AG04449 (cell line): ENCODE data around the gene SCGN.

ENCODE experiments used
- CTCF ChIA-PET: fragments of 350-600 bp; formaldehyde crosslinking; extraction: SDS; loops from one replicate; lab custom pipeline; 2021; ENCODE audit warnings: antibody characterized with exemption; lab: Yijun Ruan, JAX
- POLR2A ChIA-PET: fragments of 400-600, 350-600 bp; formaldehyde crosslinking; extraction: SDS; loops from one replicate; lab custom pipeline; 2020; ENCODE audit warnings: antibody characterized with exemption, inconsistent platforms; lab: Yijun Ruan, JAX
- DNase-seq: peaks from one replicate; pipeline ENCODE4 v3.0.0-alpha.2; 2010; ENCODE audit warnings: low read depth, low spot score
- H3K4me3 ChIP-seq: 2 replicates; pipeline ENCODE4 v1.5.1; 2011; ENCODE audit warnings: low read depth, mild to moderate bottlenecking, control low read depth, low read length
- CTCF ChIP-seq: IDR thresholded peaks from one replicate; pipeline ENCODE4 v1.5.1; 2011; ENCODE audit warnings: mild to moderate bottlenecking, moderate library complexity, low read length, control low read depth, inconsistent platforms; ENCODE audit not compliant: insufficient read depth; ENCODE audit errors: missing control alignments

Gene SCGN

GRCh38 chr6:25635886-25636317 lies 16.1 kb upstream of the SCGN start:
- no peak for DNase-seq
- no peak overlapping the region for H3K4me3 ChIP-seq

GRCh38 chr6:25637211-25637610 lies 14.8 kb upstream of the SCGN start:
- no peak for TF ChIP-seq CTCF
- POLR2A ChIA-PET, result no interaction called here
- no peak overlapping the region for H3K4me3 ChIP-seq
- CTCF ChIA-PET, result no interaction called here
- no peak for DNase-seq

More at GRCh38 chr6:25635886-25636317, 16.1 kb upstream of the SCGN start:
- CTCF ChIA-PET, result no interaction called here
- POLR2A ChIA-PET, result no interaction called here
- no peak for TF ChIP-seq CTCF

- TF ChIP-seq CTCF, result no peak
- CTCF ChIA-PET, result no interaction called here
Measured at GRCh38 chr6:25637960-25638434, 14.0 kb upstream of the SCGN start.

GRCh38 chr6:25639653-25640052 lies 12.4 kb upstream of the SCGN start:
- POLR2A ChIA-PET, result no interaction called here
- H3K4me3 ChIP-seq, result no peak overlapping the region
- DNase-seq, result no peak
- CTCF ChIA-PET, result no interaction called here
- no peak for TF ChIP-seq CTCF

More at GRCh38 chr6:25637960-25638434, 14.0 kb upstream of the SCGN start:
- H3K4me3 ChIP-seq, result no peak overlapping the region
- POLR2A ChIA-PET, result no interaction called here
- DNase-seq, result no peak

GRCh38 chr6:25640446-25640845 lies 11.6 kb upstream of the SCGN start:
- TF ChIP-seq CTCF, result no peak
- no peak overlapping the region for H3K4me3 ChIP-seq
- ChIA-PET POLR2A (no interaction called here), CTCF (no interaction called here)
- no peak for DNase-seq

- no peak for TF ChIP-seq CTCF
- DNase-seq, result no peak
- CTCF ChIA-PET, result no interaction called here
- H3K4me3 ChIP-seq, result no peak overlapping the region
- POLR2A ChIA-PET, result no interaction called here
Measured at GRCh38 chr6:25640891-25641290, 11.1 kb upstream of the SCGN start.
